Measurements from ENCODE around the gene FBXO39. TPM values are rescaled to one million over a fixed set of nuclear protein-coding genes. Genes with fewer than 3 reads are reported as not detected.
"Not testable (repeated sequence)": the region's sequence is repeated elsewhere in the genome, so short reads cannot be mapped to it uniquely, and the experiment has no call there.

The FBXO39 gene
- total RNA-seq, 1 experiment from 2014 or later, result not detected

- Histone ChIP-seq H3K4me3 (replicated peaks in 1 of 2; ENCODE audit: low read depth in 1 of 2, low read length in 2 of 2) (no peak overlapping the region), H3K9ac (ENCODE audit: low read length) (no peak overlapping the region), H4K20me1 (ENCODE audit: insufficient read depth) (no peaks in the 10 kb centered on the region), H2AFZ (ENCODE audit: low read depth, low read length, poor library complexity, severe bottlenecking) (no peak overlapping the region), H3K27me3 (ENCODE audit: insufficient read depth, low read length) (peaks cover 7% of the 10 kb centered on the region; the same call in 1 of the 2 replicates), H3K9me2 (ENCODE audit: insufficient read depth) (no peaks in the 10 kb centered on the region), H3K27ac (ENCODE audit: low read depth, low read length) (no peak overlapping the region), H3K4me1 (ENCODE audit: control insufficient read depth in 1 of 2, insufficient read depth in 2 of 2, low read length in 2 of 2) (no peaks in the 10 kb centered on the region), H3K79me2 (ENCODE audit: insufficient read depth, low read length) (no peaks in the 10 kb centered on the region), H3K9me3 (ENCODE audit: control insufficient read depth in 1 of 2, insufficient read depth in 1 of 2, low read depth in 1 of 2, low read length in 2 of 2) (no peaks in the 10 kb centered on the region), H3K4me2 (ENCODE audit: low read length) (no peak overlapping the region), H3K36me3 (ENCODE audit: control insufficient read depth in 1 of 2, insufficient read depth in 2 of 2, low read length in 2 of 2) (no peaks in the 10 kb centered on the region)
- RAD21 ChIA-PET (ENCODE audit: low non-redundant PET in 1 of 2, low total read pairs in 2 of 2, uncharacterized antibody in 2 of 2, unreplicated experiment in 2 of 2), result no interaction called here
- no peak for TF ChIP-seq CEBPB (IDR thresholded peaks at IDR 0.05; ENCODE audit: low read depth)
- TF ChIP-seq SP1 (IDR thresholded peaks at IDR 0.05; ENCODE audit: low read depth), result no peak
- no peak for TF ChIP-seq TCF7L2 (IDR thresholded peaks at IDR 0.05; ENCODE audit: borderline replicate concordance, extremely low read depth, insufficient read depth, insufficient read length)
- no peak for TF ChIP-seq EGR1 (IDR thresholded peaks at IDR 0.05; ENCODE audit: low read depth)
- TF ChIP-seq SRF (IDR thresholded peaks at IDR 0.05; ENCODE audit: low read depth), result no peak
- TF ChIP-seq JUND (IDR thresholded peaks at IDR 0.05), result no peak
- no peak for TF ChIP-seq RAD21 (IDR thresholded peaks at IDR 0.05; ENCODE audit: low read depth)
- no peak for TF ChIP-seq REST (IDR thresholded peaks at IDR 0.05; ENCODE audit: low read depth)
- intact Hi-C loops (cut with micrococcal nuclease), result no loop called here
- ATAC-seq (no peak), DNase-seq (ENCODE audit: low read depth, low spot score) (no peak)
- POLR2A ChIA-PET, result no interaction called here
- CTCF ChIA-PET, result no interaction called here
- no TSS peak for BruUV-seq (replicated peaks)
Measured at GRCh38 chr17:6729531-6729930, 46.5 kb upstream of the FBXO39 start.

- RAD21 ChIA-PET (ENCODE audit: low non-redundant PET in 1 of 2, low total read pairs in 2 of 2, uncharacterized antibody in 2 of 2, unreplicated experiment in 2 of 2); H3K9ac ChIP-seq (ENCODE audit: low read length); intact Hi-C loops (cut with micrococcal nuclease); DNase-seq (ENCODE audit: low read depth, low spot score); BruUV-seq (replicated peaks); H2AFZ ChIP-seq (ENCODE audit: low read depth, low read length, poor library complexity, severe bottlenecking); H3K27ac ChIP-seq (ENCODE audit: low read depth, low read length); H3K9me2 ChIP-seq (ENCODE audit: insufficient read depth); H3K4me2 ChIP-seq (ENCODE audit: low read length); H3K9me3 ChIP-seq (ENCODE audit: control insufficient read depth in 1 of 2, insufficient read depth in 1 of 2, low read depth in 1 of 2, low read length in 2 of 2); CTCF ChIA-PET; H3K4me3 ChIP-seq (replicated peaks in 1 of 2; ENCODE audit: low read depth in 1 of 2, low read length in 2 of 2); H3K79me2 ChIP-seq (ENCODE audit: insufficient read depth, low read length); H3K27me3 ChIP-seq (ENCODE audit: insufficient read depth, low read length); POLR2A ChIA-PET; ATAC-seq; H3K4me1 ChIP-seq (ENCODE audit: control insufficient read depth in 1 of 2, insufficient read depth in 2 of 2, low read length in 2 of 2); H3K36me3 ChIP-seq (ENCODE audit: control insufficient read depth in 1 of 2, insufficient read depth in 2 of 2, low read length in 2 of 2); H4K20me1 ChIP-seq (ENCODE audit: insufficient read depth): not testable (repeated sequence)
Measured at GRCh38 chr17:6746665-6747064, 29.4 kb upstream of the FBXO39 start.
